CD8-positive, alpha-beta memory T cell (primary cell): Measurements from ENCODE around the gene CDC73. TPM values are rescaled to one million over a fixed set of nuclear protein-coding genes. Genes with fewer than 3 reads are reported as not detected.

Source experiments
- CTCF ChIA-PET: fragments of 350-600 bp; sonication (Branson Sonifier 250); formaldehyde crosslinking; loops from one replicate; lab custom pipeline; 2021; ENCODE audit warnings: antibody characterized with exemption; lab: Charles Lee
- POLR2A ChIA-PET: fragments of 350-600 bp; sonication (Branson Sonifier 250); formaldehyde crosslinking; loops from one replicate; lab custom pipeline; 2021; ENCODE audit warnings: antibody characterized with exemption; lab: Charles Lee
- DNase-seq, 5 donors: peaks; one replicate each; pipeline versions ENCODE4 v3.0.0 to v3.0.0-alpha.2; 2020 to 2022; ENCODE audit warnings: mixed read lengths in 1 of 5
- H3K27ac ChIP-seq: one replicate; pipeline ENCODE4 v1.7.0; 2013; ENCODE audit warnings: low read depth, mild to moderate bottlenecking, low read length, moderate library complexity
- H3K27me3 ChIP-seq: 2 replicates; pipeline ENCODE4 v1.7.0; 2013; ENCODE audit warnings: low read length, mild to moderate bottlenecking; ENCODE audit not compliant: insufficient read depth, poor library complexity, severe bottlenecking
- H3K36me3 ChIP-seq: 2 replicates; pipeline ENCODE4 v1.7.0; 2013; ENCODE audit warnings: mild to moderate bottlenecking, low read length, moderate library complexity; ENCODE audit not compliant: insufficient read depth
- H3K4me1 ChIP-seq: 2 replicates; pipeline ENCODE4 v1.7.0; 2013; ENCODE audit warnings: mild to moderate bottlenecking, low read length, moderate library complexity; ENCODE audit not compliant: insufficient read depth
- H3K4me3 ChIP-seq: 2 replicates; pipeline ENCODE4 v1.7.0; 2013; ENCODE audit warnings: mild to moderate bottlenecking, low read length
- H3K9me3 ChIP-seq: 2 replicates; pipeline ENCODE4 v1.7.0; 2013; ENCODE audit warnings: mild to moderate bottlenecking, low read length
- H3K27ac Mint-ChIP-seq, 8 donors: one replicate each; pipeline ENCODE4 v1.8.0; 2020 to 2021; ENCODE audit warnings: mixed read lengths in 8 of 8, mild to moderate bottlenecking in 6 of 8, inconsistent platforms in 3 of 8, moderate library complexity in 3 of 8
- H3K27me3 Mint-ChIP-seq, 2 donors: one replicate each; pipeline ENCODE4 v1.8.0; 2020 to 2021; ENCODE audit warnings: mixed read lengths in 2 of 2, mild to moderate bottlenecking in 1 of 2, moderate library complexity in 1 of 2
- H3K36me3 Mint-ChIP-seq, 3 donors: one replicate each; pipeline ENCODE4 v1.8.0; 2020 to 2021; ENCODE audit warnings: mixed read lengths in 3 of 3, inconsistent platforms in 1 of 3, mild to moderate bottlenecking in 1 of 3
- H3K4me1 Mint-ChIP-seq, 3 donors: one replicate each; pipeline ENCODE4 v1.8.0; 2020 to 2021; ENCODE audit warnings: mixed read lengths in 3 of 3, inconsistent platforms in 1 of 3, mild to moderate bottlenecking in 1 of 3
- H3K4me3 Mint-ChIP-seq, 7 donors: one replicate each; pipeline ENCODE4 v1.8.0; 2020 to 2021; ENCODE audit warnings: mixed read lengths in 7 of 7, mild to moderate bottlenecking in 6 of 7, moderate library complexity in 4 of 7, inconsistent platforms in 2 of 7
- H3K9me3 Mint-ChIP-seq, 5 donors: one replicate each; pipeline ENCODE4 v1.8.0; 2020 to 2022; ENCODE audit warnings: mixed read lengths in 5 of 5, mild to moderate bottlenecking in 3 of 5, moderate library complexity in 2 of 5, inconsistent platforms in 1 of 5
- polyA plus RNA-seq: library from polyadenylated mRNA; unstranded; fragments of 300-500 nt; fragmentation: Illumina TruSeq; gene quantifications from one replicate; pipeline ENCODE4 v1.2.3, GENCODE V29; 2021
- total RNA-seq, 2 experiments: library from RNA; stranded (reverse); gene quantifications; one replicate each; pipeline ENCODE4 v1.2.3, GENCODE V29; 2021

CDC73 gene
- total and polyA plus RNA-seq, 3 experiments from 2014 or later, result 58.5 to 63.8 (median 59.8) TPM

DNA sequence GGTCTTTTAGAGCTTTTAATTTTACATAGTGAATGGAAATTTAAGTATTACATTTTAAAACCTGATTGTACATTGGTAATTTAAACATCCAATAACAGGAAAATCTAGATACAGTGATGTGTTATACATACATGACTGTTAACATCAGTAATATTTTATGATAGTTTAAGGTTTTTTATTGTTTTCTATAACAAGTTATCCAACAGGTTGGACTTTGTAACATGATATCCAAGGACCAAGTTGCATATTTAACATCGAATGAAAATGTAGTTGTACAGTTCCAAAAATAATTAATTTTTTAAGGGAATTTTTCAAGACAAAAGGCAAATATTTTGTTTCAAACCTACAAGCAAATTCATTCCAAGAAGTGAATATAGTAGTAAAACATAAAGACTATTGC lies 31.0 kb upstream of the CDC73 start:
- CTCF ChIA-PET, result no interaction called here
- H3K4me1 ChIP-seq, result no peaks in the 10 kb centered on the region
- Mint-ChIP-seq H3K4me3 (no peak overlapping the region), H3K36me3 (peaks cover 4 to 48% (median 7%) of the 10 kb centered on the region in 3 donors), H3K27ac (peak overlapping the region in 1 of 8 donors; percentile 29), H3K27me3 (no peaks in the 10 kb centered on the region), H3K9me3 (no peaks in the 10 kb centered on the region), H3K4me1 (peaks cover 0 to 2% (median 0%) of the 10 kb centered on the region in 3 donors)
- H3K9me3 ChIP-seq, result no peaks in the 10 kb centered on the region
- no peaks in the 10 kb centered on the region for H3K27me3 ChIP-seq
- POLR2A ChIA-PET, result no interaction called here
- DNase-seq, result no peak
- no peak overlapping the region for H3K4me3 ChIP-seq
- no peaks in the 10 kb centered on the region for H3K36me3 ChIP-seq
- no peak overlapping the region for H3K27ac ChIP-seq

- no peak overlapping the region for H3K27ac ChIP-seq
- no peak for DNase-seq
- CTCF ChIA-PET, result no interaction called here
These were observed 27.7 kb upstream of the CDC73 start for GRCh38 chr1:193094112-193094511.

GRCh38 chr1:193102662-193103061 lies 19.2 kb upstream of the CDC73 start:
- Mint-ChIP-seq H3K27me3 (no peaks in the 10 kb centered on the region), H3K9me3 (no peaks in the 10 kb centered on the region), H3K36me3 (peaks cover 0 to 32% (median 5%) of the 10 kb centered on the region in 3 donors), H3K4me1 (peaks cover 21 to 39% (median 33%) of the 10 kb centered on the region in 3 donors), H3K4me3 (peak overlapping the region in 1 of 7 donors; percentile 97), H3K27ac (no peak overlapping the region)
- Histone ChIP-seq H3K36me3 (peaks cover 9% of the 10 kb centered on the region), H3K4me3 (no peak overlapping the region), H3K4me1 (peaks cover 11% of the 10 kb centered on the region), H3K27ac (no peak overlapping the region), H3K27me3 (no peaks in the 10 kb centered on the region), H3K9me3 (no peaks in the 10 kb centered on the region)
- POLR2A ChIA-PET, result no interaction called here
- DNase-seq, result no peak
- CTCF ChIA-PET, result interaction anchor here (0.8 kb wide), 1 partner anchor 19 kb away, joined by 3 read pairs; the partner anchor contains the start of gene CDC73

More at GRCh38 chr1:193094112-193094511, 27.7 kb upstream of the CDC73 start:
- Histone ChIP-seq H3K4me1 (no peaks in the 10 kb centered on the region), H3K9me3 (no peaks in the 10 kb centered on the region), H3K36me3 (peaks cover under 1% of the 10 kb centered on the region), H3K4me3 (no peak overlapping the region), H3K27me3 (no peaks in the 10 kb centered on the region)
- no peaks in the 10 kb centered on the region for H3K27me3 Mint-ChIP-seq
- peaks cover 4 to 66% (median 15%) of the 10 kb centered on the region in 3 donors for H3K36me3 Mint-ChIP-seq
- H3K27ac Mint-ChIP-seq, result peak overlapping the region in 1 of 8 donors; percentile 26
- no peak overlapping the region for H3K4me3 Mint-ChIP-seq
- H3K4me1 Mint-ChIP-seq, result peaks cover 0 to 10% (median 8%) of the 10 kb centered on the region in 3 donors
- H3K9me3 Mint-ChIP-seq, result no peaks in the 10 kb centered on the region
- POLR2A ChIA-PET, result no interaction called here

- Histone ChIP-seq H3K27ac (peak overlapping the region; percentile 49), H3K27me3 (no peaks in the 10 kb centered on the region), H3K36me3 (peaks cover 9% of the 10 kb centered on the region), H3K4me1 (peaks cover 11% of the 10 kb centered on the region), H3K4me3 (peak overlapping the region; percentile 79), H3K9me3 (no peaks in the 10 kb centered on the region)
- H3K4me1 Mint-ChIP-seq, result peaks cover 18 to 34% (median 33%) of the 10 kb centered on the region in 3 donors
- POLR2A ChIA-PET, result interaction anchor here (2.1 to 2.2 kb wide), 2 partner anchors 17 to 45 kb away, joined by 7 to 11 read pairs; partner anchors contain the start of genes CDC73, RO60 and UCHL5
- H3K9me3 Mint-ChIP-seq, result no peaks in the 10 kb centered on the region
- no peaks in the 10 kb centered on the region for H3K27me3 Mint-ChIP-seq
- peak overlapping the region in 5 of 8 donors; percentile 26 to 94 (median 86) for H3K27ac Mint-ChIP-seq
- no peak for DNase-seq
- peaks cover 0 to 25% (median 4%) of the 10 kb centered on the region in 3 donors for H3K36me3 Mint-ChIP-seq
- CTCF ChIA-PET, result interaction anchor here (0.6 to 2.3 kb wide), 4 partner anchors 17 to 297 kb away, joined by 3 to 8 read pairs (median 4); partner anchors contain the start of genes CDC73, RO60 and UCHL5
- H3K4me3 Mint-ChIP-seq, result peak overlapping the region; percentile 93 to 97 (median 96)
These were observed 17.9 kb upstream of the CDC73 start for GRCh38 chr1:193103759-193104501.

DNA sequence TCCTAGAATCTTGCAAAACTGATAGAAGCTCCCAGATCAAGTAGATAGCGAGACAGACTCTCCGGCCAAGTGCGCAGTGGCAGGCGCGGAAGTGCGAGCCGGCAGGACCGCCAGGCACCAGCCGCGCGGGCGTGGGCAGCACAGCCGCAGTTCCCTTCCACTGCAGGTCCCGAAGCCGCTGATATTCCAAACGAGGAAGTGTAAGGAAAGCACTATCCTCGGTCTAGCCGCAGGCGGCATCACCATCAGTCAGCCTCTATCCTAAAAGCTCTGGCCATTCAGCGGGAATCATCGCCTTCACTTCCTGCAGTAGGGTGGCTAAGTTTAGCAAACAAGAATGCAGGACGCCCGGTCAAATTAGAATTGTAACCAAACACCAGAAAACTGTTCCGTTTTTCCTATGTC lies 17.3 kb upstream of the CDC73 start:
- no peaks in the 10 kb centered on the region for H3K9me3 Mint-ChIP-seq
- Histone ChIP-seq H3K4me3 (peak overlapping the region; percentile 79), H3K27me3 (no peaks in the 10 kb centered on the region), H3K36me3 (peaks cover 5% of the 10 kb centered on the region), H3K4me1 (peaks cover 11% of the 10 kb centered on the region), H3K27ac (peak overlapping the region; percentile 49), H3K9me3 (no peaks in the 10 kb centered on the region)
- ChIA-PET POLR2A (interaction anchor here (2.1 to 2.2 kb wide), 2 partner anchors 17 to 46 kb away, joined by 7 to 11 read pairs; partner anchors contain the start of genes CDC73, RO60 and UCHL5), CTCF (interaction anchor here (0.6 to 2.3 kb wide), 3 partner anchors 17 to 46 kb away, joined by 3 to 8 read pairs (median 5); partner anchors contain the start of genes CDC73, RO60 and UCHL5)
- peaks cover 18 to 34% (median 33%) of the 10 kb centered on the region in 3 donors for H3K4me1 Mint-ChIP-seq
- peak overlapping the region; percentile 93 to 97 (median 96) for H3K4me3 Mint-ChIP-seq
- peaks cover 0 to 19% (median 4%) of the 10 kb centered on the region in 3 donors for H3K36me3 Mint-ChIP-seq
- H3K27ac Mint-ChIP-seq, result peak overlapping the region; percentile 74 to 96 (median 88)
- DNase-seq, result peak in 3 of 5 donors; percentile 4 to 49 (median 27)
- H3K27me3 Mint-ChIP-seq, result no peaks in the 10 kb centered on the region

GRCh38 chr1:193104907-193105820 lies 16.7 kb upstream of the CDC73 start, which contains the start of gene GLRX2:
Gene GLRX2, minus strand, starts transcription at chr1:193105414. Its CDS starts 32 bp downstream, at chr1:193105382.
- no peaks in the 10 kb centered on the region for H3K36me3 ChIP-seq
- POLR2A ChIA-PET, result interaction anchor here (0.8 to 2.2 kb wide), 3 partner anchors 16 to 297 kb away, joined by 5 to 11 read pairs (median 7); partner anchors contain the start of genes CDC73, RO60 and UCHL5
- H3K9me3 ChIP-seq, result no peaks in the 10 kb centered on the region
- no peaks in the 10 kb centered on the region for H3K27me3 Mint-ChIP-seq
- CTCF ChIA-PET, result interaction anchor here (0.7 to 2.3 kb wide), 3 partner anchors 16 to 46 kb away, joined by 3 to 8 read pairs (median 5); partner anchors contain the start of genes CDC73, RO60 and UCHL5
- peak within 1 kb of the TSS; percentile 49 for H3K27ac ChIP-seq
- DNase-seq, result peak; percentile 49 to 78 (median 51)
- peak within 1 kb of the TSS; percentile 74 to 96 (median 90) for H3K27ac Mint-ChIP-seq
- peak within 1 kb of the TSS; percentile 79 for H3K4me3 ChIP-seq
- H3K27me3 ChIP-seq, result no peaks in the 10 kb centered on the region
- H3K4me1 Mint-ChIP-seq, result peaks cover 18 to 34% (median 33%) of the 10 kb centered on the region in 3 donors
- H3K4me3 Mint-ChIP-seq, result peak within 1 kb of the TSS; percentile 93 to 97 (median 96)
- no peaks in the 10 kb centered on the region for H3K9me3 Mint-ChIP-seq
- peaks cover 0 to 14% (median 4%) of the 10 kb centered on the region in 3 donors for H3K36me3 Mint-ChIP-seq
- H3K4me1 ChIP-seq, result peaks cover 11% of the 10 kb centered on the region

GRCh38 chr1:193105821-193106177 lies 16.0 kb upstream of the CDC73 start:
- Mint-ChIP-seq H3K27ac (peak overlapping the region; percentile 12 to 91 (median 74)), H3K36me3 (peaks cover 0 to 7% (median 0%) of the 10 kb centered on the region in 3 donors), H3K4me3 (peak overlapping the region; percentile 93 to 97 (median 96)), H3K9me3 (no peaks in the 10 kb centered on the region), H3K27me3 (no peaks in the 10 kb centered on the region), H3K4me1 (peaks cover 18 to 34% (median 33%) of the 10 kb centered on the region in 3 donors)
- Histone ChIP-seq H3K36me3 (no peaks in the 10 kb centered on the region), H3K27ac (peak overlapping the region; percentile 49), H3K4me3 (peak overlapping the region; percentile 79), H3K9me3 (no peaks in the 10 kb centered on the region), H3K27me3 (no peaks in the 10 kb centered on the region), H3K4me1 (peaks cover 11% of the 10 kb centered on the region)
- ChIA-PET CTCF (interaction anchor here (0.7 kb wide), 1 partner anchor 20 kb away, joined by 3 read pairs; no protein-coding TSS in a partner anchor), POLR2A (interaction anchor here (0.8 to 2.2 kb wide), 3 partner anchors 16 to 298 kb away, joined by 5 to 11 read pairs (median 7); partner anchors contain the start of genes CDC73, RO60 and UCHL5)
- no peak for DNase-seq
